GM12874 (cell line): ENCODE measurements around the gene MTA3.

ENCODE experiments used
- CTCF ChIP-seq: IDR thresholded peaks from 2 replicates; pipeline ENCODE4 v1.5.1; 2011; ENCODE audit warnings: low read depth, mild to moderate bottlenecking, control low read depth, low read length, moderate library complexity; ENCODE audit not compliant: insufficient read depth

MTA3 gene

GRCh38 chr2:42693688-42694479 lies 125.5 kb downstream of the MTA3 start:
- TF ChIP-seq CTCF = no peak

- TF ChIP-seq CTCF = no peak
Observed at GRCh38 chr2:42696987-42697386, 128.6 kb downstream of the MTA3 start.

GRCh38 chr2:42698940-42699339 lies 130.5 kb downstream of the MTA3 start:
- TF ChIP-seq CTCF = no peak

GRCh38 chr2:42706836-42707235 lies 138.4 kb downstream of the MTA3 start:
- no peak for TF ChIP-seq CTCF

GRCh38 chr2:42708179-42708578 lies 139.7 kb downstream of the MTA3 start:
- no peak for TF ChIP-seq CTCF

- no peak for TF ChIP-seq CTCF
Observed at GRCh38 chr2:42711896-42712295, 143.5 kb downstream of the MTA3 start.

- TF ChIP-seq CTCF = no peak
Observed at GRCh38 chr2:42712934-42713333, 144.5 kb downstream of the MTA3 start.
